ENCODE results near the gene RAD51B.

The RAD51B gene

DNA sequence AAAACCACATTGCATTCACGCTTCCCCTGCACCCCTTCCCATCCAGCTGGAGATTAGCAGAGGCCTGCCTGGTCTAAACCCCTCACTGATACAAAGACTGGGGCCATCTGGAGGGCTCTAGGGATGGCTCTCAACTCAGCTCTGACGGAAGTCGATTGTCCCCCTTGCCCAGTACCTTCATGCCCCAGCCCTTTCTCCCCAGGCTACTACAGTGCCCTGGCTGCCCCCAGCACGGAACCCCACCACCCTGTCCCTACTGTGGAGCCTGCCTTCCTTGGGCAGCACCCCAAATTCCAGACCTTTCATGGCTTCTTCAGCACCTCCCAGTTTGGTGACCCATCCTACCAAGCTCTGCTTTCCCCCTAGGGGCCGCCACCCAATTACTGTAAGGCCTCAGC lies 947.7 kb downstream of the RAD51B start:
- no peak for DNase-seq (ENCODE audit: low read depth in 2 of 2)

DNA sequence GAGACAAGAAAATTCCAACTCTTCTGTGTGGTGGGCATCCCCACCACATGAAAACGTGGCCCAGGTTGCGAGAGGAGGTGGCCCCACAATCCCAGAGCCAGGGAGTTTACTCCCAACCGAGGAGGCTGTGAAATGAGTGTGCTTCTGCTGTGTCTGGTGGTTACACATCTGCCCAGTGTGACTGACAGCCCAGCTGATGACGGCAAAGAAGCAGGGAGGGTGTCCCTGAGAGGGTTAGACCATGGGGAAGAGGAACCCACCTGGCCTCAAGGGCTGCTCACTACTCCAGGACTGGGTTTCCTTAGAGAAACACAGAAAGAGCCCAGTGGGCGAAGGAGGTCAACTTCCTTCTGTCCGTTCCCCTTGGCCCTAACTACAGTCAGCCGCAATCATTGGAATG lies 948.7 kb downstream of the RAD51B start:
- no peak for DNase-seq (ENCODE audit: low read depth in 2 of 2)

DNA sequence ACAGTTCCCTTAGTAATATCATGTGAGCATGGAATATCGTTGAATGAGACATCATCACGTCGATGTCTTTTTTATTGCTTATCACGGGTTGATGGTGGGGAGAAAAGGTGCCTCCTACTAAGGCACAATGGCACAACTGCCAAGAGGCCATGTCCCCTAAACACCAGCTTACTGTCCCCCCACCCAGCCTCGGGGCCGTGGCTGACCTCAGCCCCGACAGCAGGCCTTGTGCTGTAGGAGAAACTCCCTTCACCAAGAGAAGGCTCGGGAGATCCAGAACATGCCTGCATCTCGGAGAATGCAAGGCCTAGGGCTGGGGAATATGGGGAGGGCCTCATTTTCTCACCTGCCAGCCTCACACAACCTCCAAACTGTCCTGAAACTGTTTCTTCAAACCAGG lies 950.5 kb downstream of the RAD51B start:
- no peak for DNase-seq (ENCODE audit: low read depth in 2 of 2)

DNA sequence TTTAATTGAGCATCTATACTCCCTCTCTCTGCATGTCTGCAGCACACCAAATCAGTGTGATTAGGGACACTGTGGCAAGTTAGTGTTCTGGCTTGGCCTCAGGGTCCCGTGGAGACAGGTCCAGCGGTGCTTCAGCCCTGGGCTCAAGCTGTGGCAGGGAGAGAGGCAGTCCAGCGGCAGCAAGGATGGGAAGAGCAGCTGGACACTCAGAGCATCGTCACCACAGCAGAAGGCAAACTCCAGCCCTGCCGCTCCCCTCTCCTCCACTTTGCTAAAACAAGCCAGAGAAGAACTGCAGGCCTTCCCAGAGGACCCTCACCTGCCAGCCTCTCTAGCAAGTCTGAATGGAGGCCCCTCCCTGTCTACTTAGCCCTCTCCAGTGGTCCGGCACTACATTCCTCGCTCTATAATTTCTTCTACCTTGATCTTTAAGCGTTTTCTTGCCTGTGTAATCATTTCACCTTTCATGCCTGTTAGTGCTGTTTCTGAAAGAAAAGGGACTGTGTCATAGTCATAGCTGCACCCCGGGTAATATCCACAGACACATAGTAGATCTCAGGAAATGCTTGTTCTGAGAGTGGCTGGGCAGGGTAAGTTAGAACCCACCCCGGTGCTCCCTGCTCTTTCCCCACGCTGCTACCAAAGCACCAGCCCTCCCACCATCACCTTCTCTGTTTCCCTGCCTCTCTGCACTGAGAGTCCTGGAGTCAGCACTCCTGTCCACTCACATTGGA lies 951.1 kb downstream of the RAD51B start:
- no peak for DNase-seq (ENCODE audit: low read depth in 2 of 2)

DNA sequence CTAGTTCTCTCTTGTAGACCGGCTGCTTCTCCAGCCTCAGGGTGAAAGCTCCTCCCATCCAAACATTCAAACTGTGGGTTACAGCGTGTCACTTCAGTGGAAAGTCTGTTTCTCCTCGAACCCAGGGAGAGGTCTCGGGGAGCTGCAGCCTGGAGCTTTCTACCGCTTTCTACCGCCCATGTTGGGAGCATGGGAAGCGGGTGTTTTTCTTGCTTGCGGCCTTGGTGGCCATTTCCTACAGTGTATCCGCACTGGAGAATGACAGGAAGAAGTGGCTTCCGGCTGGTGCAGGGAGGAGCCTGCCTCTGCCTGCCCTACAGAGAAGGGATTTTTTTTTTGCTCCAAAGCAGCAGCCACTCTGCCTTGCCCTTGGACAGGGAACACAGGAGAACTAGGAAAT lies 952.1 kb downstream of the RAD51B start:
- DNase-seq (ENCODE audit: low read depth in 2 of 2), result no peak

DNA sequence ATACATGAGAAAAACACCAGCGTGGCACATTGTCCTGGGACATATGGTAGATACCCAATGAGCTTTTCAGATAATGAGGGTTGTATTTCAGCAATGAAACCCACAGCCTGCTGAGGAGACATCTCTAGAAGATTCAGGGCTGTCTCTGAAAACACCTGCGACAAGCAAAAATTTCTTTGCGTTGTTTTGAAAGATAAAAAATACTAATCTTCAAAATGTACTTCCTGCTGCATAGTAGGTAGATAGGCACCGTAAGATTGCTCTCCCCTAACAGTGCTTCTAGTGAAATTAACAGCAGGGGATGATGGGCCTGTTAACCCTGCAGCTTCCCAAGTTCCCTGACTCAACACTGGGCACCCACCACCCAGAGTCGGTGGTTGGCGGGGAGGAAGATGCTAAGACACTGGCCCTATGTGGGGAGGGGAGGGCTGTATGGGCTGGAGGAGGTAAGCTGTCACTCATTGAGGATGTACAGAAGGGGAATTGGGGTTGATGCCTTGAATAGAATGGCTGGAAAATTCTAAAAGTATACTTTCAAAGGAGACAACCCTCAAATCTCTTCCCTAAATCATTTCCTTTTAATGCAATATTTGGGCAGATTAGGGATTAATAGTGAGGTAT lies 953.3 kb downstream of the RAD51B start:
- DNase-seq (ENCODE audit: low read depth in 2 of 2), result no peak

DNA sequence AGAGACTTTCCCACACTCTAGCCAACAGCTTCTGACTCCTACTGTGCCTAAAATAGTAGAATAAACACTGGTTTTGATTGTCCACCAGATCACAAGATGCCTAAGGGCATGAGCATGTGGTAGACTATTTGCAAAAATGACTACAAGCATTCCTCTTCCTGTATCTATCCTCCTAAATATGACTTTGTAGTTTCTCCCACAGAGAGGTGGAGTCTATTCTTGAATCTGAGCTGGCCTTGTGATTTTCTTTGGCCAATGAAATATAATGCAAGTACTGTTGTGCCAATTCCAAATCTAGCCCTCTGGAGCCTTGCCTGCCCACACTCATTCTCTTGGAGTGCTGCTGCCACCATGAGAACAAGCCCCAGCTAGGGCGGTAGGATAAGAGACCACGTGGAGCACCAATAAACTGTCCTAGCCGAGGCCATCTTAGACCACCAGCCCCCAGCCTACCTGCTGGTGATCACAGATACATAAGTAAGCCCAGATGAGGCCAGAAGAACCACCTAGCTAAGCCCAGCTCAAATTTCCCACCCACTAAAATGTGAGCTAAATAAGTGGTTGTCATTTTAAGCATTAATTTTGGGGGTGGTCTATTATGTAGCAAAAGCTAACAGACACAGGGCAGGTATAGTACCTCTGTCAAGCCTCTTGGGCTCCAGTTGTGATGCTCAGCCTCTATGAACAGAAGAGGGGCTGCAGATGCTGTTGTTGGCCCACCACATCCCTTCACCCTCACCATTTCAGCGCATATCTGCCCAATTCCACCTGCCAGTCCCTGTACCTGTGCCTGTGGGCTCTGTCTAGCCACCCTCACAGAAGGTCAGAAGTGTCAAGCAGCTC lies 955.4 kb downstream of the RAD51B start:
- no peak for DNase-seq (ENCODE audit: low read depth in 2 of 2)

DNA sequence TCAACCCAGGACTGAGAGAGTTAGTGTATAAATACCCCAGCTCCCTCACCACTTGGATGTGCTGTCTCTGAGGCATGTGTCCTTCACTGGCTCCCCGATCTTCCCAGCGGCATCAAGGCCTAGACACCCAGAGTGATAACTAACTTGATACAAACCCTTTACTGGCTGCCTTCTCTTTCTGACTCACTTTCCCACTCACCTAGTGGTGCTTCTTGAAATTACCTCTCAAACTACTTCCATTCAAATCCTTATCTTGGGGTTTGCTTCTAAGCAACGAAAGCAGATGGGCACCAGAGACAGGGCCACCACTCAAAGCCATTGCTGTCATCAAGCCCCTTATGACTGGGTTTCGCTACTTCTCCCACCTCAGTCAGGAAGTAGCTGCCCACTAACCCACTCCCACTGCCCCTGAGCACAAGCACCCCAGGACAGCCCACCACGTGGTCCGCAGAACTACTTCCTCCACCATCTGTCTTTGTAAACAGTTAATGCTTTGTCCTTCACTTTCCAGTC lies 956.1 kb downstream of the RAD51B start:
- no peak for DNase-seq (ENCODE audit: low read depth in 2 of 2)

DNA sequence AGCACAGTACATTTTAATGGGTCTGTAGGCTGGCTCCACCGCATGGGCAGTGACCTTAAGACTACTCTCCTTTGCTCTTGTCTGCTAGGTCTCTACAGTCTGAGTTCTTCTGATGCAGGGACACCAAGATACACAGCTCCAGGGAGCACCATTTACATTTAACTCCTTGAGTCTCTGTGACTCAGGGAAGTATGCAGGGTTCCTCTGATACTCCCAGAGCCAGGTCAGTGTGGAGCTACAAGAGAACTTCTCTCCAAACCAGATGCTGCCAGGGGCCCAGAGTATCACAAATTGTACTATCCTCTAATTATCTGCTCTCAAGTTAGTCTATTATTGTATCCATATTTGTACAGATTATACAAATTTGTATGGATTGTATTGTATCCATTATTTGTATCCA lies 958.1 kb downstream of the RAD51B start:
- DNase-seq (ENCODE audit: low read depth in 2 of 2), result no peak
